DMS53 treated with DMSO at 0.1 percent for 48 hours (cell line): ENCODE measurements around the gene GPR119.
"Not testable (repeated sequence)": the region's sequence is repeated elsewhere in the genome, so short reads cannot be mapped to it uniquely, and the experiment has no call there.

Experiments used
- DNase-seq: peaks from one replicate; lab custom pipeline; 2025; ENCODE audit not compliant: unreplicated experiment; lab: John Stamatoyannopoulos, UW

Gene GPR119

DNA sequence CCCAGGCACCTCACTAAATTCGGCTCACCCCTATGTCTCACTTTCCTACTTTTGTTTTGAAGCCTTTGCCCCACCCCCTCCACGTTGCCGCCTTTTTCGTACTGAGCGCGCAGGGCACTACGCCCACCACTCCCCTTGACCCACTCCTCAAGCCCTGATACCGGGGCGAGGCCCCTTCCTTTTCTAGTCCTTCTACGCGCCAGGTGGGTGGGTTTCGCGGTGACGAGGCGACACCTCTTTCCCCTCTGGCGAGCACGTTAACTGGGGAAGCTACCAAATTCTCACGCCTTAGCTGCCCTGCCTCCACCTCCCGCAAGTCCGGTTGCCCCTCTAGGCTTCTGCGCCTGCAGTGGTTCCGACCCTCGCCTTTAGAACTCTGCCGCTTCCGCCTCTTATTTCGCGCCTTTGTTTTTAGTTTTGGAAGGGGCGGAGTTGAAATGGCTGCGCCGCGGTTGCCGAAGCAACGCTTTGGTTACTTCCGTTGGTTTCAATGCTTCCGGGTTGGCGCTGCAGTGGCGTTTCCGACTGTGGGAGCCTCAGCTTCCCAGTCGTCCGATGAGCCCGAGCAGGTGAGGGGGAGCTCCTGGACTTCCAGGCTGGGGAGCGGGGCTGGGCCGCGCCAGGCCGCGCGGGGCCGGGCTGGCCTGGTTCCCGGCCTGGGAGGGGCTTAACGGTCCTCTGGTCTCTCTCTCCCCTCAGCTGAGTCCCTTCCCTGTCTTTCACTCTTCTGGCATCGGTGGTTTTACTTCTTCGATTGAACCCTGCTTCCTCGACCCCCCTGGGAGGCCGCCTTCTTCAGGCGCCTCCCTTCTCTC is 45.9 kb downstream of the GPR119 start, which contains the start of gene SLC25A14:
SLC25A14 (plus strand) TSS at position 512 of the 815 bp plus-strand sequence. CDS start 360 bp downstream, outside the sequence.
- DNase-seq, result peak; percentile 38

DNA sequence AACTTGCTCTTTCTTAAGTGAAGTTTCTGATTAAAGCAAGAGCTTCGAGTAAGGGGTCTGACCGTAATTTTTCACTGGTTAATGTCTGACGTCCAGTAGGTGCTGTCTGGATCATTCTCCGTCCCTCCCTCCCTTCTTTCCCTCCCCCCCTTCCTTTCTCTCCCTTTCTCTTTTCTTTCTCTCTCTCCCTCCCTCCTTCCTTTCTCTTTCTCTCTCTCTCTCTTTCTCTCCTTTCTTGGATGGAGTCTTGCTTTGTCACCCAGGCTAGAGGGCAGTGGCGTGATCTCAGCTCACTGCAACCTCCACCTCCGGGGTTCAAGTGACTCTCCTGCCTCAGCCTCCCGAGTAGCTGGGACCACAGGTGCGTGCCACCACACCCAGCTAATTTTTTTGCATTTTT is 46.6 kb downstream of the GPR119 start:
- DNase-seq, result not testable (repeated sequence)

DNA sequence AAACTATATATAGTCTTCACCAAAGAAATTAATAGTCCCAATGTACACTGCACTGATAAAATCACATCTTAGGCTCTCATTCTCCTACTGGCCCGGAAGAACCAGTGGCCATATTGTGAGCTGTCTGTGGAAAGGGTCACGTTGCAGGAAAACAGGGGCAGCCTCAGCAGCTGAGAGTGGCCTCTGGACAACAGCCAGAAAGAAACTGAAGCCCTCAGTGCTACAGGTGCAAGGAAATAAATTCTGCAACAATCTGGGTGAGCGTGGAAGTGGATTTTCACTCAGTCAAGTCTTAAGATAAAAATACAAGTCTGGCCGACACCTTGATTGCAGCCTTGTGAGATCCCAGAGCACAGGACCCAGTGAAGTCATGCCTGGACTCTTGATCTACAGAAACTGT is 48.9 kb downstream of the GPR119 start:
- no peak for DNase-seq
